Lung (tissue), 12 donors: ENCODE results near the gene CCNI. TPM values are rescaled to one million over a fixed set of nuclear protein-coding genes. Genes with fewer than 3 reads are reported as not detected.

Experiments used
- ATAC-seq: fragments of 200-7000 bp; cut with Tn5 transposase; one replicate; pipeline ENCODE4 v1.9.1; 2020; ENCODE audit warnings: moderate number of reproducible peaks; ENCODE audit not compliant: insufficient read depth, low FRiP score
- DNase-seq, 3 donors: peaks; one replicate each; pipeline ENCODE4 v3.0.0-alpha.2; 2013 to 2017
- H3K27ac ChIP-seq, 2 donors: one replicate each; pipeline ENCODE4 v1.5.1; 2013; ENCODE audit warnings: mild to moderate bottlenecking in 2 of 2, moderate library complexity in 2 of 2, control low read depth in 1 of 2, inconsistent platforms in 1 of 2, low read depth in 1 of 2, low read length in 1 of 2
- H3K27me3 ChIP-seq, 3 donors: one replicate each; pipeline ENCODE4 v1.5.1; 2013; ENCODE audit warnings: low read length in 2 of 3; ENCODE audit not compliant: control insufficient read depth in 3 of 3, insufficient read depth in 3 of 3
- H3K36me3 ChIP-seq, 4 donors: one replicate each; pipeline ENCODE4 v1.5.1; 2013; ENCODE audit warnings: low read length in 4 of 4, mild to moderate bottlenecking in 1 of 4, moderate library complexity in 1 of 4; ENCODE audit not compliant: control insufficient read depth in 4 of 4, insufficient read depth in 4 of 4
- H3K4me1 ChIP-seq, 5 donors: one replicate each; pipeline ENCODE4 v1.5.1; 2013; ENCODE audit warnings: low read length in 5 of 5, mild to moderate bottlenecking in 2 of 5, moderate library complexity in 1 of 5; ENCODE audit not compliant: control insufficient read depth in 5 of 5, insufficient read depth in 5 of 5
- H3K4me3 ChIP-seq: one replicate; pipeline ENCODE4 v1.5.1; 2013; ENCODE audit warnings: mild to moderate bottlenecking, control low read depth, moderate library complexity
- H3K9ac ChIP-seq, 2 donors: one replicate each; pipeline ENCODE4 v1.5.1; 2013; ENCODE audit warnings: low read length in 2 of 2, control low read depth in 1 of 2; ENCODE audit not compliant: insufficient read depth in 1 of 2
- H3K9me3 ChIP-seq, 4 donors: one replicate each; pipeline ENCODE4 v1.5.1; 2013; ENCODE audit warnings: low read length in 3 of 4, mild to moderate bottlenecking in 1 of 4, moderate library complexity in 1 of 4; ENCODE audit not compliant: control insufficient read depth in 4 of 4, insufficient read depth in 3 of 4
- WGBS, 2 donors: extraction: QIAGEN DNeasy Blood & Tissue Kit; methylation state at CpG; one replicate each; pipeline ENCODE4 v1.1.7; 2013; 5-methylcytosine and 5-hydroxymethylcytosine counted together
- polyA plus RNA-seq, 2 donors: library from polyadenylated mRNA; stranded (reverse); fragments of 200-250 nt; gene quantifications; one replicate each; pipeline ENCODE4 v1.2.1, GENCODE V29; 2013
- total RNA-seq, 2 donors: library from RNA; depleted of rRNA in 1 of 2; stranded (reverse); fragments of >200 nt in 1 of 2; gene quantifications; one replicate each; pipeline ENCODE4 v1.2.1, GENCODE V29; 2014 to 2021
- TF ChIP-seq, protein P1 (sequence below): IDR thresholded peaks from 2 replicates; pipeline ENCODE4 v1.5.1; 2012; ENCODE audit warnings: mild to moderate bottlenecking; ENCODE audit errors: control extremely low read depth, extremely low read depth
- donor health status: control.
- donor health status: control.
- donor health status: Bipolar disorder and iron deficiency.
- donor health status: healthy.
- donor health status: DM: yes; HTN: yes; CAD: no.

The CCNI gene
- total and polyA plus RNA-seq, 4 donors = 62.8 to 313 (median 150) TPM

DNA sequence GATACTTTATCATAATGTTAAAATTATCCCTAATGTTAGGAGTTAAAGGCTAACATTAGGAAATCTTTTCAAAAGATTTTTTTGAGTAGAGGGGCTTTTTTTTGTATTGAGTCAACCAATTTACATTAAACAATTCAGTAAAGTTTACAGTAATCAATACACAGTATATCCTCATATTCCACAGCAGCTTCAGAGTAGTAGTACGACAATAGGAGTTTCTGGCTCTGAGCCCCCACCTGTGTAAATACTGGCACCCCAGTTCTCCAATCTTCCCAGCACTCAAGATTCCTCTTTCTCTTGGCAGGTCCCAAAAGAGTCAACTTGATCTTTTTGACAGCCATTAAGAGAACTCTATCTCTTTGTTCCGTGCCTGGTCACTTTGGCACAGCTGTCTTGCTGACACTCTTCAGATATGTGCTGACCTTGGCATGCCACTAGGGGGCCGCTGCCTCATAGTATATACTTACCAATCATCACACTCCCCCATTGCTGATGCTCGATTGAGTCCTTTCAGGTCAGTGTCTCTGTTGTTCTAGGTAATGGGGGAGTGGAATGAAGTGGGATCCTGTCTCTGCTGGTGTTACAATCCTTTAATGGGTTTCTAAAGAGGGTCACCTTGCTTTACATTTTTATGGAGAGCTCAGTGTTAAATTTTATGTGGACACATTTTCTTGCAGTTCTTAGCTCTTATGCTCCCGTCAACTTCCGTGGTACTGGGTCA is 19.5 kb upstream of the CCNI start:
- 39 to 62% methylated on average over 6 of the region's 6 CpGs for WGBS, 2 donors
- Histone ChIP-seq H3K4me1 (peaks cover 0 to 7% (median 4%) of the 10 kb centered on the region in 5 donors), H3K36me3 (no peaks in the 10 kb centered on the region), H3K27me3 (no peaks in the 10 kb centered on the region), H3K9ac (no peak overlapping the region), H3K4me3 (no peak overlapping the region), H3K9me3 (no peaks in the 10 kb centered on the region), H3K27ac (no peak overlapping the region)
- TF ChIP-seq, protein P1, sequence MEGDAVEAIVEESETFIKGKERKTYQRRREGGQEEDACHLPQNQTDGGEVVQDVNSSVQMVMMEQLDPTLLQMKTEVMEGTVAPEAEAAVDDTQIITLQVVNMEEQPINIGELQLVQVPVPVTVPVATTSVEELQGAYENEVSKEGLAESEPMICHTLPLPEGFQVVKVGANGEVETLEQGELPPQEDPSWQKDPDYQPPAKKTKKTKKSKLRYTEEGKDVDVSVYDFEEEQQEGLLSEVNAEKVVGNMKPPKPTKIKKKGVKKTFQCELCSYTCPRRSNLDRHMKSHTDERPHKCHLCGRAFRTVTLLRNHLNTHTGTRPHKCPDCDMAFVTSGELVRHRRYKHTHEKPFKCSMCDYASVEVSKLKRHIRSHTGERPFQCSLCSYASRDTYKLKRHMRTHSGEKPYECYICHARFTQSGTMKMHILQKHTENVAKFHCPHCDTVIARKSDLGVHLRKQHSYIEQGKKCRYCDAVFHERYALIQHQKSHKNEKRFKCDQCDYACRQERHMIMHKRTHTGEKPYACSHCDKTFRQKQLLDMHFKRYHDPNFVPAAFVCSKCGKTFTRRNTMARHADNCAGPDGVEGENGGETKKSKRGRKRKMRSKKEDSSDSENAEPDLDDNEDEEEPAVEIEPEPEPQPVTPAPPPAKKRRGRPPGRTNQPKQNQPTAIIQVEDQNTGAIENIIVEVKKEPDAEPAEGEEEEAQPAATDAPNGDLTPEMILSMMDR = peak; percentile 79
- ATAC-seq (peak; percentile 88), DNase-seq (peak; percentile 71 to 80 (median 75))

DNA sequence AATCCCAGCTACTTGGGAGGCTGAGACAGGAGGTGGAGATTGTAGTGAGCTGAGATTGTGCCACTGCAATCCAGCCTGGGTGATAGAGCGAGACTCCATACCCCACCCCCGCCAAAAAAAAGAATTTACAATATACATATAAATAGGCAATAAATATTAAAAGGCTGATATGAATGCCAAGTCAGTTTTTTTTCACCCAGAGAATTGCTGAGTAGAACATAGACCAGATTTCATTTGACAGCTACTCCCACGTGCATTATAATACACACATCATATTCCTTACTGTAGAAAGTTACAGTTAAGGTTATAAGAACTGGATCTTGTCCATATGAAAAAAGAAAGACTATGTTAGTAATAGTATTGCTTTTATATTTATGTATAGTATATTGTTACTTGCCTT is 18.7 kb upstream of the CCNI start:
- Histone ChIP-seq H3K27me3 (no peaks in the 10 kb centered on the region), H3K9ac (no peak overlapping the region), H3K4me1 (peaks cover 0 to 7% (median 3%) of the 10 kb centered on the region in 5 donors), H3K27ac (no peak overlapping the region), H3K36me3 (no peaks in the 10 kb centered on the region), H3K9me3 (no peaks in the 10 kb centered on the region), H3K4me3 (no peak overlapping the region)
- WGBS, 2 donors = 89 to 96% methylated on average over 3 of the region's 3 CpGs
- peak in 2 of 3 donors; percentile 52 to 65 for DNase-seq
- ATAC-seq = no peak
- TF ChIP-seq, protein P1 = no peak

DNA sequence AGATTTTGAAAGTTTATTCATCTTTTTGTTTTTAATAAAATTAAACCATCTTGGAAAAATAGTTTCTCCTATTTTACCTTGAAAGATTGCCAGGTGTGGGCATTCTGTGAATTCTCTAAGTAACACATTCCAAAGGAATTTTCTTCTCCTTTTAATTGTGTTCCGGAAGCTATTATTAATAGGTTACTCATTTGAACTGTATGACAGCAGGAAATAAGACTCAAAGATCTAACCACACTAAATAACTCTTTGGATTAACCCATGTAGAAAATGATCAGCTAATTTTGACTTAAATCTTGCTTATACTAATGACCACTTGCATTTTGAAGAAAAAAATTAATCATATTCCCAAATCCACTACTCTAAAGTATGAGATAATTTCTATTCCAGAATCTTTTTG is 17.6 kb upstream of the CCNI start:
- no peaks in the 10 kb centered on the region for H3K9me3 ChIP-seq
- no peaks in the 10 kb centered on the region for H3K36me3 ChIP-seq
- no peaks in the 10 kb centered on the region for H3K27me3 ChIP-seq
- ATAC-seq (no peak), DNase-seq (no peak)
- H3K27ac ChIP-seq = no peak overlapping the region
- TF ChIP-seq, protein P1 = no peak
- no peak overlapping the region for H3K4me3 ChIP-seq
- H3K4me1 ChIP-seq = peaks cover 0 to 7% (median 2%) of the 10 kb centered on the region in 5 donors
- 53 to 77% methylated on average over 1 of the region's 1 CpG for WGBS, 2 donors
- no peak overlapping the region for H3K9ac ChIP-seq

DNA sequence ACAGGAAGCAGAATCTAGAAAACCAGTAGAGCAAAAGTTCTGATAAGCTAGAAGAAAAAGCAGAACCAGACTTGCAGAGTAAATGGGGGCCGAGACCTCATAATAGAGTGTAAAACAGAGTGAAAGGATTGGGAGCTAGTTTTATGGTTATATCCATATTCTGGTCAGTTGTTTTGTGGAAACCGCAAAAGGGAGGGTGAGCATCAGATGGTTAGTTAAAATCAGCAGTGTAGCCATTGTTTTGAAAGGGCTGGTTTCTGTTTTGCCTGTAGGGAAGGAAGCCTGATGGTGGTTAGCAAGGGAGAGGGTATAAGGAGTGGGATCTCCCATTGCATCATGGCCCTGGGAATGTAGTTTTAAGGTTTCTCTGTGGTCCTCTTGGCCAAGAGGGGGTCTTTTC is 17.2 kb upstream of the CCNI start:
- H3K27me3 ChIP-seq = no peaks in the 10 kb centered on the region
- peaks cover 0 to 7% (median 2%) of the 10 kb centered on the region in 5 donors for H3K4me1 ChIP-seq
- ATAC-seq = no peak
- H3K27ac ChIP-seq = no peak overlapping the region
- TF ChIP-seq, protein P1 = no peak
- no peaks in the 10 kb centered on the region for H3K36me3 ChIP-seq
- 76 to 85% methylated on average over 2 of the region's 2 CpGs for WGBS, 2 donors
- DNase-seq = no peak
- H3K4me3 ChIP-seq = no peak overlapping the region
- H3K9me3 ChIP-seq = no peaks in the 10 kb centered on the region
- H3K9ac ChIP-seq = no peak overlapping the region
